ENCODE measurements around the gene SOX10. TPM values are rescaled to one million over a fixed set of nuclear protein-coding genes. Genes with fewer than 3 reads are reported as not detected.

The SOX10 gene
- total and polyA plus RNA-seq, 9 of the 15 experiments (the other 6 are each of a cell fraction or from before 2014, with no cell fraction given), result not detected

DNA sequence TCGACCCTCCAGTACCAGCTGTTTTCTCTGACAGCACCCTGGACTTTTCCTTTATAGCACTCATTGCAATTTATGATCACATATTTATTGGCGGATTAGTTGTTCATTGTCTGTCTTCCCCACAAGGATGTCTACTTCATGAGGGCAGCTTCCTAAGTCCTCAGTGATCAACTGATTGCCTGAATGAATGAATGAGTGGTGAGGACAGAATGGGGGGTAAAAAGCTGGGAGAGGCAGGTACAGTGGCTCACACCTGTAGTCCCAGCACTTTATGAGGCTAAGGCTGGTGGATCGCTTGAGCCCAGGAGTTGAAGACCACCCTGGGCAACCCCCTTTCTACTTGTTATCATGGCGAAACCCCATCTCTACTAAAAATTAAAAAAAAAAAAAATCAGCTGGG lies 11.1 kb upstream of the SOX10 start:
- ChIA-PET POLR2A (interaction anchor here (0.6 to 1.1 kb wide), 4 partner anchors 85 to 357 kb away, joined by 3 to 4 read pairs (median 3); no protein-coding TSS in a partner anchor), CTCF (ENCODE audit: low intra/inter-chr PET ratio) (no interaction called here)
- Histone ChIP-seq H3K79me2 (ENCODE audit: control insufficient read depth, insufficient read depth, low read length) (no peaks in the 10 kb centered on the region), H2AFZ (ENCODE audit: low read depth, low read length) (no peak overlapping the region), H4K20me1 (replicated peaks; ENCODE audit: control insufficient read depth, insufficient read depth, low read length) (no peaks in the 10 kb centered on the region), H3K4me3 (no peak overlapping the region), H3K9me3 (replicated peaks; ENCODE audit: control insufficient read depth, insufficient read depth, low read depth, low read length) (no peaks in the 10 kb centered on the region), H3K36me3 (ENCODE audit: control insufficient read depth, insufficient read depth, low read length) (no peaks in the 10 kb centered on the region), H3K27me3 (ENCODE audit: control insufficient read depth in 2 of 2, insufficient read depth in 2 of 2, low read length in 2 of 2) (no peaks in the 10 kb centered on the region; a peak in 1 of 5 replicates), H3K4me2 (ENCODE audit: insufficient read depth, low read length) (no peak overlapping the region), H3K9ac (ENCODE audit: insufficient read depth in 1 of 2, low read depth in 2 of 2, low read length in 2 of 2) (no peak overlapping the region), H3K27ac (ENCODE audit: extremely low read depth, low read depth, low read length) (no peak overlapping the region), H3K4me1 (replicated peaks in 1 of 2; ENCODE audit: control insufficient read depth in 2 of 2, insufficient read depth in 2 of 2, low read length in 2 of 2) (peaks cover 0 to 16% of the 10 kb centered on the region in 2 experiments; a peak in 3 of 5 replicates), H3K9me1 (ENCODE audit: control insufficient read depth, insufficient read depth, low read length) (no peaks in the 10 kb centered on the region)
- no TSS peak for BruUV-seq (replicated peaks)
- FAIRE-seq, result no peak
- intact Hi-C loops (cut with micrococcal nuclease) (no loop called here), in situ Hi-C loops (cut with MboI) (no loop called here)
- no peak for ATAC-seq
- WGBS (ENCODE audit: insufficient coverage, low coverage, missing lambda C conversion rate), result 29% methylated on average over 4 of the region's 4 CpGs
- no peak for TF ChIP-seq TAF1 (IDR thresholded peaks at IDR 0.05; ENCODE audit: control insufficient read depth, extremely low read depth, insufficient read depth, low read length, severe bottlenecking)
- DNase-seq (ENCODE audit: extremely low read depth in 1 of 4, low spot score in 3 of 4), result no peak

DNA sequence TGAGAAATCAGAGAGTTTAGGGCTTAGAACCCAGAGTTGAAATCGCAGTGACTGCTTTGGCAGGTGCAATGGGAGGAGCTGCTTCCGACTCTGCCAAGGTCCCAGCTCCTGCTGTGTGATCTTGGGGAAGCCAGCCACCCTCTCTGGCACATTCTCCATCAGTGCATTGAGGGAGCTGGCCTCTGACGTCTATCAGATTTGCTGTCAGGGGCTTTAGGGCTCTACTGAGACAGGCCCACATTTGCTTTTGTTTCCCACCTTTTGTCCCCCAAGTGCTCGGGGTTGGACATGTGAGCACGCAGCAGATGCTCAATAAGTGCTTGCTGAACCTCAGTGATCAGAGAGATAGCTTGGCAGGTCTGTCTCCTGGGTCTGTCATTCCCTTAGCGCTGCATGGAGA lies 10.6 kb upstream of the SOX10 start:
- no peak for ATAC-seq
- in situ Hi-C loops (cut with MboI) (no loop called here), intact Hi-C loops (cut with micrococcal nuclease) (no loop called here)
- POLR2A ChIA-PET, result interaction anchor here (0.6 to 1.1 kb wide), 4 partner anchors 74 to 357 kb away, joined by 3 to 4 read pairs (median 3); no protein-coding TSS in a partner anchor
- CTCF ChIA-PET (ENCODE audit: low intra/inter-chr PET ratio), result no interaction called here
- 7% methylated on average over 2 of the region's 6 CpGs for WGBS (ENCODE audit: insufficient coverage, low coverage, missing lambda C conversion rate)
- H2AFZ ChIP-seq (ENCODE audit: low read depth, low read length), result no peak overlapping the region
- H3K9me3 ChIP-seq (replicated peaks; ENCODE audit: control insufficient read depth, insufficient read depth, low read depth, low read length), result no peaks in the 10 kb centered on the region
- no peak for DNase-seq (ENCODE audit: extremely low read depth in 1 of 4, low spot score in 3 of 4)
- no peak overlapping the region for H3K9ac ChIP-seq (ENCODE audit: insufficient read depth in 1 of 2, low read depth in 2 of 2, low read length in 2 of 2)
- no TSS peak for BruUV-seq (replicated peaks)
- no peaks in the 10 kb centered on the region for H4K20me1 ChIP-seq (replicated peaks; ENCODE audit: control insufficient read depth, insufficient read depth, low read length)
- no peak overlapping the region for H3K4me3 ChIP-seq
- H3K4me1 ChIP-seq (replicated peaks in 1 of 2; ENCODE audit: control insufficient read depth in 2 of 2, insufficient read depth in 2 of 2, low read length in 2 of 2), result peaks cover 0 to 16% of the 10 kb centered on the region in 2 experiments; a peak in 3 of 5 replicates
- TF ChIP-seq CBX8 (IDR thresholded peaks at IDR 0.05; ENCODE audit: borderline replicate concordance, extremely low read depth, low read depth, low read length, poor library complexity, severe bottlenecking) (no peak), ZFP36 (IDR thresholded peaks at IDR 0.05; ENCODE audit: low read depth, low read length, partially characterized antibody) (peak; percentile 35), NR3C1 (CRISPR knock-in tag; IDR thresholded peaks at IDR 0.05) (no peak), ZNF239 (CRISPR knock-in tag; IDR thresholded peaks at IDR 0.05) (peak; percentile 70)
- no peaks in the 10 kb centered on the region; a peak in 1 of 5 replicates for H3K27me3 ChIP-seq (ENCODE audit: control insufficient read depth in 2 of 2, insufficient read depth in 2 of 2, low read length in 2 of 2)
- FAIRE-seq, result no peak
- no peak overlapping the region for H3K27ac ChIP-seq (ENCODE audit: extremely low read depth, low read depth, low read length)
- H3K79me2 ChIP-seq (ENCODE audit: control insufficient read depth, insufficient read depth, low read length), result no peaks in the 10 kb centered on the region
- no peaks in the 10 kb centered on the region for H3K36me3 ChIP-seq (ENCODE audit: control insufficient read depth, insufficient read depth, low read length)
- no peak overlapping the region for H3K4me2 ChIP-seq (ENCODE audit: insufficient read depth, low read length)
- no peaks in the 10 kb centered on the region for H3K9me1 ChIP-seq (ENCODE audit: control insufficient read depth, insufficient read depth, low read length)
